Bronchial epithelial cell (primary cell): ENCODE results near the gene WNT8A. TPM values are rescaled to one million over a fixed set of nuclear protein-coding genes. Genes with fewer than 3 reads are reported as not detected.
A peak's percentile ranks its signal among the peaks of the same experiment; 100 is the strongest.
"Not testable (repeated sequence)": the region's sequence is repeated elsewhere in the genome, so short reads cannot be mapped to it uniquely, and the experiment has no call there.

ENCODE experiments used
- DNase-seq: peaks from one replicate; pipeline ENCODE4 v3.0.0-alpha.2; 2010; ENCODE audit warnings: low read depth
- FAIRE-seq: peaks from 2 replicates; lab custom pipeline; 2011; peaks lifted over from hg19 to GRCh38; lab: Jason Lieb, UNC
- H3K27me3 ChIP-seq: 2 replicates; pipeline ENCODE4 v1.5.1; 2011; ENCODE audit warnings: low read length; ENCODE audit not compliant: control insufficient read depth, insufficient read depth
- H3K36me3 ChIP-seq: 2 replicates; pipeline ENCODE4 v1.5.1; 2011; ENCODE audit warnings: low read length; ENCODE audit not compliant: control insufficient read depth, insufficient read depth
- H3K4me3 ChIP-seq: 2 replicates; pipeline ENCODE4 v1.5.1; 2011; ENCODE audit warnings: mild to moderate bottlenecking, low read depth, low read length, control low read depth
- total RNA-seq: library from RNA; depleted of rRNA; stranded (reverse); fragments of >200 nt; gene quantifications from 2 replicates; pipeline ENCODE4 v1.2.1, GENCODE V29; 2014
- TF ChIP-seq, protein P1 (sequence below): IDR thresholded peaks from 2 replicates; pipeline ENCODE4 v1.5.1; 2011; ENCODE audit warnings: mild to moderate bottlenecking, moderate library complexity, low read length, control low read depth, inconsistent platforms; ENCODE audit not compliant: insufficient read depth, severe bottlenecking

Gene WNT8A
- total RNA-seq, 1 donor from 2014 or later = not detected

DNA sequence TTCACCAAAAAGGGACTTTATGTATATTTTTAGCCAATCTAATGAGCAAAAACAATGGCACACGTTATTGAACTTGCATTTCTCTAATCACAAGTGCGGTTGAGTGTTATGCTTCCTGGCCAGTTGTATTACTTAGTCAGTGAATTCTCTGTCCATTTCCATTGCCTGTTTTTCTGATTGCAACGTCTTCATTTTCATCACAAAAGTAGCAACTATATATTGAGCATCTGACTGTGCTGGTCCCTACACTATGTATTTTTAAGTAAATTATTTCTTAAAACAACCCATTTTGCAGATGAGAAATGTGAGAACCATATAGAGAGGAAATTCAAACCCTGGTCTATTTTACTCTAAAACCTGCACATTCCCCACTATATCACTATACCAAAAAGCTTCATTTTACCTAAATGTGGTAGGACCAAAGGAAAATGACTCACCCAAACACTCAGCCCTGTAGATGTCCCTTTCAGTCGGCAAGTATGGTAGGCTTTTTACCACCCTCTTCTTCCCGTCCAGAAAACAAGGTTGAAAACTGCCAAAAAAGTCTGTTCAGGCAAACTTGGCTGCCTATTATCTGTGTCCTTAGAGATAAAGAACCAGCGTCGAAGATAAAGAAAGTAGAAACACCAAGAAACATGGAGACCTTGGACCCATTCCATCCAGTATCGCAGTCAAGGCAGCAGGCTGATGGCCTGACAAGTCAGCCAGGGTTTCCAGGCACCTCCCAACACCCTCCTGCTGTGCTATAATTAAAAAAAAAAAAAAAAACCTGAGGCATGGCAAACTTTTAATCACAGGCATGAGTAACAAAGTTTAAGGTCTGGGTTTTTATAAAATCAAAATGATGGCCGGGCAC, 32.2 kb upstream of the WNT8A start:
- no peaks in the 10 kb centered on the region for H3K27me3 ChIP-seq
- no peak overlapping the region for H3K4me3 ChIP-seq
- H3K36me3 ChIP-seq = no peaks in the 10 kb centered on the region
- TF ChIP-seq, protein P1, sequence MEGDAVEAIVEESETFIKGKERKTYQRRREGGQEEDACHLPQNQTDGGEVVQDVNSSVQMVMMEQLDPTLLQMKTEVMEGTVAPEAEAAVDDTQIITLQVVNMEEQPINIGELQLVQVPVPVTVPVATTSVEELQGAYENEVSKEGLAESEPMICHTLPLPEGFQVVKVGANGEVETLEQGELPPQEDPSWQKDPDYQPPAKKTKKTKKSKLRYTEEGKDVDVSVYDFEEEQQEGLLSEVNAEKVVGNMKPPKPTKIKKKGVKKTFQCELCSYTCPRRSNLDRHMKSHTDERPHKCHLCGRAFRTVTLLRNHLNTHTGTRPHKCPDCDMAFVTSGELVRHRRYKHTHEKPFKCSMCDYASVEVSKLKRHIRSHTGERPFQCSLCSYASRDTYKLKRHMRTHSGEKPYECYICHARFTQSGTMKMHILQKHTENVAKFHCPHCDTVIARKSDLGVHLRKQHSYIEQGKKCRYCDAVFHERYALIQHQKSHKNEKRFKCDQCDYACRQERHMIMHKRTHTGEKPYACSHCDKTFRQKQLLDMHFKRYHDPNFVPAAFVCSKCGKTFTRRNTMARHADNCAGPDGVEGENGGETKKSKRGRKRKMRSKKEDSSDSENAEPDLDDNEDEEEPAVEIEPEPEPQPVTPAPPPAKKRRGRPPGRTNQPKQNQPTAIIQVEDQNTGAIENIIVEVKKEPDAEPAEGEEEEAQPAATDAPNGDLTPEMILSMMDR = no peak
- FAIRE-seq (no peak), DNase-seq (no peak)

DNA sequence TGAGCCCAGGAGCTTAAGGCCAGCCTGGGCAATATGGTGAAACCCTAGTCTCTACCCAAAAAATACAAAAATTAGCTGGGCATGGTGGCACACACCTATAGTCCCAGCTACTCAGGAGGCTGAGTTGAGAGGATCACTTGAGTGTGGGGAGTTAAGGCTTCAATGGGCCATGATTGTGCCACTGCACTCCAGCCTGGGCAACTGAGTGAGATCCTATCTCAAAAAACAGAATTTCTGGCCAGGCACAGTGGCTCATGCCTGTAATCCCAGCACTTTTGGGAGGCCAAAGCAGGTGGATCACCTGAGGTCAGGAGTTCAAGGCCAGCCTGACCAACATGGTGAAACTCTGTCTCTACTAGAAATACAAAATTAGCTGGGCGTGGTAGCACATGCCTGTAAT, 31.1 kb upstream of the WNT8A start:
- FAIRE-seq, H3K4me3 ChIP-seq, H3K27me3 ChIP-seq, DNase-seq, H3K36me3 ChIP-seq: not testable (repeated sequence)

DNA sequence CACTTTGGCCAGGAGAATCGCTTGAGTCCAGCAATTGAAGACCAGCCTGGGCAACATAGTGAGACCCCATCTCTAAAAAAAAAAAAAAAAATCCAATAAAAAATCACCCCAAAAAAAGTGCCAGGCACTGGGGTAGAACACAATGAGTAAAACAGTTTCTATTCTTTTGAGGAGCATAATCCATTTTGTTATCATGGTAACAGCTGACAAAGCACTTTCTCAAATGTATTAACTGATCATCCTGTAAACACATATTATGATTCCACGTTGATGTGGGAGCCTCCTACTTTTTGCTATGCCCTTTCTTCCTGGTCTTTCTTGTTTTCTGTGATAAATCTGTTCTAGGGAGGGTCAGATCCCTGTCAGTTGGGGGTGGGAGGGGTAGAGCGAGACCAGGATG, 30.3 kb upstream of the WNT8A start:
- TF ChIP-seq, protein P1 = no peak
- H3K4me3 ChIP-seq = no peak overlapping the region
- FAIRE-seq (no peak), DNase-seq (no peak)
- no peaks in the 10 kb centered on the region for H3K36me3 ChIP-seq
- no peaks in the 10 kb centered on the region for H3K27me3 ChIP-seq

DNA sequence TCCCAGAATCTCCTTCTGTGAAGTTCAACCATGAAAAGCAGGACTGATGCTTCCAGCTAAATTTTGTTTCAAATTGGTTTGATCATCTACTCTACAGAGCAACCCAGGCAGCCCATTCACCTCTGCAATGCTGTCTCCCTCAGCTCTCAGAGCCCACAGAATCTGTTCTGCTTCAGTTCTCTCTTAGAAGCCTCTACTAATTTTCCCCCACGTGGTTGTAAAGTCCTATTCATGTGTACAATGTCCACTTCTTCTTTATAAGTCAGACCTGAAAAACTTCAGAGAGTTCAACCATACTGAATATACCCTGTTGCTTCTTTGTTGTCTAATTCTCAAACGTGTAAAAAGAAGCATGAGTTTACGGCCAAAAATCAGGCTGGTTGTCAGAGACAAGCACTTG, 29.6 kb upstream of the WNT8A start:
- FAIRE-seq (no peak), DNase-seq (no peak)
- Histone ChIP-seq H3K27me3 (no peaks in the 10 kb centered on the region), H3K36me3 (no peaks in the 10 kb centered on the region), H3K4me3 (no peak overlapping the region)
- TF ChIP-seq, protein P1 = no peak

DNA sequence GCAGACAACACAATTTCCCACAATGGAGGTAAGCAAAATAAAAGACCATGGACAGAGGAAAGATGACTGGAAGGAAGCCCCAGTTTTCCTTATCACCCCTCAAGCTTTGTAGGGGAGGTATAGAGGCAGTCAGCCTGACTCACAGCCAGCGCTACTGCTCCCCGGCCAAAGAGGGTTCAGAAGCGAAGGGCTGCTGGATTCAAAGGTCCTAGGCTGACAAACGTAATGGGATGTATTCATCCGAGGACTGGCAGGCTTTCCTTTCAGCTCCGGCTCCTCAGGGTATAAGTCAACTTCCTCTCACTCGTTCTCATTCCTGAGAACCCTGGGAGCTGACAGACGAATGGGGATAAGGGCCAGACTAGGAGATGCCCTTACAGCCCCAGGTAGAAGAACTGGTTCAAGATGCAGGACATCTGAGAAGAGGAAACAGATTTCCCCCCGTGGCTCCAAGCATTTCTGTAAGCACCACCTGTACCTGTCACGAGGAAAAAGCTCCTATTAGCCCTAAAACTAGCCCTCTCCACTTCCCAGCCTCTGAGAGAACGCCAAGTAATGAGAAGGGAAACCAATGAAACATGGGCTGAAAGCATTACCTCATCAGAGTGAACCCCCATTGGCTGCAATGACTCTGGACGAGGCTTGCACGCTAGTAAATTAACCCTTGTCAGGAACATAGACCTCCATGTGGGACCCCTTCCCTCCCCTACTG, 28.8 kb upstream of the WNT8A start:
- TF ChIP-seq, protein P1 = no peak
- Histone ChIP-seq H3K27me3 (no peaks in the 10 kb centered on the region), H3K4me3 (no peak overlapping the region), H3K36me3 (no peaks in the 10 kb centered on the region)
- FAIRE-seq = no peak
- peak; percentile 31 for DNase-seq

DNA sequence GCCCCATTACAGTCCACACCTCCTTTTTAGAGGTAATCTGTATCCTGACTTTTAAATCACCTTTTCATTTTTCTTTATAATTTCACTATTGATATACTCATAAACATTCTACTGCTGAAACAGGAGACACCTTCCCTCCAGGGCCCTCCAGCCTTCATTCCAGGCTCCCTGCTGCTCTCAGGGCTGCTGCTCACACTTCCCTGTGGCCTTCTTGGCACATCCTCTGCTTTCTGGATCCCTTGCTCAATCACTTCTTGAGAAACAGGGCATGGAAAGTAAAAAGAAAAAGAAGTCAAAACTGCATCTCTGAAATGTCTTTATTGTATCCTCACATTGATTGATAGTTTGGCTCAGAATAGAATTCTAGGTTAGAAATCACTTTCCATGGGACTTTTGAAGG, 19.3 kb upstream of the WNT8A start:
- FAIRE-seq (no peak), DNase-seq (no peak)
- H3K27me3 ChIP-seq = no peaks in the 10 kb centered on the region
- TF ChIP-seq, protein P1 = no peak
- H3K4me3 ChIP-seq = no peak overlapping the region
- H3K36me3 ChIP-seq = no peaks in the 10 kb centered on the region
